ENCODE measurements around the gene ZNF334.

Gene ZNF334

GRCh38 chr20:46488451-46488850, 24.9 kb downstream of the ZNF334 start:
- DNase-seq (ENCODE audit: low read depth in 2 of 3, low spot score in 1 of 3): no peak

GRCh38 chr20:46487628-46488027, 25.7 kb downstream of the ZNF334 start:
- DNase-seq (ENCODE audit: low read depth in 2 of 3, low spot score in 1 of 3): no peak

- no peak for DNase-seq (ENCODE audit: low read depth in 2 of 3, low spot score in 1 of 3)
Observed at GRCh38 chr20:46485431-46485830, 27.9 kb downstream of the ZNF334 start.

- no peak for DNase-seq (ENCODE audit: low read depth in 2 of 3, low spot score in 1 of 3)
Observed at GRCh38 chr20:46484954-46485353, 28.4 kb downstream of the ZNF334 start.

GRCh38 chr20:46483879-46484278, 29.5 kb downstream of the ZNF334 start:
- DNase-seq (ENCODE audit: low read depth in 2 of 3, low spot score in 1 of 3): no peak

- DNase-seq (ENCODE audit: low read depth in 2 of 3, low spot score in 1 of 3): no peak
Observed at GRCh38 chr20:46482864-46483263, 30.5 kb downstream of the ZNF334 start.

- DNase-seq (ENCODE audit: low read depth in 2 of 3, low spot score in 1 of 3): no peak
Observed at GRCh38 chr20:46477640-46478039, 35.7 kb downstream of the ZNF334 start.

GRCh38 chr20:46477225-46477624, 36.1 kb downstream of the ZNF334 start:
- DNase-seq (ENCODE audit: low read depth in 2 of 3, low spot score in 1 of 3): no peak

GRCh38 chr20:46468508-46468907, 44.9 kb downstream of the ZNF334 start:
- DNase-seq (ENCODE audit: low read depth in 2 of 3, low spot score in 1 of 3): no peak

- DNase-seq (ENCODE audit: low read depth in 2 of 3, low spot score in 1 of 3): no peak
Observed at GRCh38 chr20:46464451-46464850, 48.9 kb downstream of the ZNF334 start.

- no peak for DNase-seq (ENCODE audit: low read depth in 2 of 3, low spot score in 1 of 3)
Observed at GRCh38 chr20:46463852-46464251, 49.5 kb downstream of the ZNF334 start.

- DNase-seq (ENCODE audit: low read depth in 2 of 3, low spot score in 1 of 3): no peak
Observed at GRCh38 chr20:46461808-46462207, 51.6 kb downstream of the ZNF334 start.

GRCh38 chr20:46458866-46459750, 54.3 kb downstream of the ZNF334 start:
- no peak for DNase-seq (ENCODE audit: low read depth in 2 of 3, low spot score in 1 of 3)

GRCh38 chr20:46456255-46457028, 56.9 kb downstream of the ZNF334 start:
- DNase-seq (ENCODE audit: low read depth in 2 of 3, low spot score in 1 of 3): no peak

GRCh38 chr20:46455729-46456128, 57.6 kb downstream of the ZNF334 start:
- no peak for DNase-seq (ENCODE audit: low read depth in 2 of 3, low spot score in 1 of 3)
